NCI-H2171 treated with DMSO at 0.1 percent for 48 hours (cell line): Measurements from ENCODE around the gene TMEM244.
"Not testable (repeated sequence)": the region's sequence is repeated elsewhere in the genome, so short reads cannot be mapped to it uniquely, and the experiment has no call there.

ENCODE experiments used
- DNase-seq: peaks from one replicate; lab custom pipeline; 2025; lab: John Stamatoyannopoulos, UW

TMEM244 gene

DNA sequence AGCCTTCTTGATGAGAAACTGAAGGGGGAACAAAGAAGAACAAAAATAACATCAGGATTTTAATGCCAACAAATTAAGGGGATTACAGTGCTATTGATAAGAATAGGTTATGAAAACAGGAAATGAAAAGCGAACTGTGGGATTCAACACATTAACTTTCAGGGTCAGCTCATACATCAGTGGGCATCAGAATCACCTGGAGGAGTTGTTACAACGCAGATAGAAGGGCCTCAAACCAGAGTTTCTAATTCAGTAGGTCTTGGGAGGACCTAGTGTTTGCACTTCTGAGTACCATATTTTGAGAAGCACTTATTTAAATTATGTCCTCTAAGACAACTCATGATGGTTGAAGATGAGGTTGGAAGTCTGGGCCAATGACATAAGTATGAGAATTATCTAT lies 5.6 kb upstream of the TMEM244 start:
- no peak for DNase-seq

- DNase-seq: no peak
These were observed 5.1 kb upstream of the TMEM244 start for GRCh38 chr6:129866256-129866655.

GRCh38 chr6:129865013-129865412 lies 3.9 kb upstream of the TMEM244 start:
- no peak for DNase-seq

DNA sequence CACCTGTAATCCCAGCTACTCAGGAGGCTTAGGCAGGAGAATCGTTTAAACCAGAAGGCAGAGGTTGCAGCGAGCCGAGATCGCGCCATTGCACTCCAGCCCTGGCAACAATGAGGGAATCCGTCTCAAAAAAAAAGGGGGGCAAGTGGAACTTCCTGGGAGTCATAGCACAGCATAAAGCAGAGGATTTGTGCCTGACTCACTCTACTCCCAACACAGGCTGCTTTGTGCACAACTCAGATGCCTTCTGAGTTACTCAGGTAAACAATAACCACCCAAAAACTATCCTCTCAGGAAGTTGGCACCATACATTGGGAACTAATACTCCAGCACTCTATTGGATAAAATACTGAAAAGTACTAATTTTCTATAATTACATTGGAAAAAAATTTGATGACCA lies 2.5 kb upstream of the TMEM244 start:
- DNase-seq: no peak

- DNase-seq: no peak
These were observed 1.6 kb downstream of the TMEM244 start for GRCh38 chr6:129859524-129859923.

GRCh38 chr6:129857838-129858237 lies 3.3 kb downstream of the TMEM244 start:
- DNase-seq: no peak

GRCh38 chr6:129853996-129854711 lies 7.0 kb downstream of the TMEM244 start:
- no peak for DNase-seq

DNA sequence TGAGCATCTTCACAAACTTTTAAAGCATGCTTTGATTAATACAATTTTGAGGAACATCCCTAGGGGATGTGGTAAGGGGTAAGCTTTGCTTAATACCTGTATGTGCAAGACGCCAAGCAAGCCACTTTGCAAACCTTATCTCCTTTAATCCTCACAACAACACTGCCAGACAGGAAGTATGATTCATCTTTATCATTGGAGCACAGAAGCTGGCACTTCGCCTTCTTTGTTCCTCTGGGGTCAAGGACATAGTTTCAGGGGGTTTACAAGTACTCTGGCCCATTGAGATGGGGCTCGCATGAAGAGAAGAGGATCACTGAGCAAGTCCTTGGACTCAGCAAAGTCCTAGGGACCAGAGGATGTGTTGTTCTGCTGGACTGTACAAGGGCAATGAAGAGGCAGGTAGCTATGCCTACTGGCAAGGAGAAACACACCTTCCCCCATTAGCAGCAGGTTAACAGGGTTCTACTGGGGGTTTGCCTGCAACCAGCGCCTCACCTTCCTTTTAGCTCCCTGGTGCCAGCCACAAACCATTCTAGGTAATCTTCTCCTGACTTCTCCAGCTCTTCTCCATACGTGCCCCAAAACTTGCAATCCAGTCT lies 8.8 kb downstream of the TMEM244 start:
- no peak for DNase-seq

GRCh38 chr6:129849456-129849855 lies 11.7 kb downstream of the TMEM244 start:
- no peak for DNase-seq

GRCh38 chr6:129846761-129847160 lies 14.4 kb downstream of the TMEM244 start:
- DNase-seq: no peak

DNA sequence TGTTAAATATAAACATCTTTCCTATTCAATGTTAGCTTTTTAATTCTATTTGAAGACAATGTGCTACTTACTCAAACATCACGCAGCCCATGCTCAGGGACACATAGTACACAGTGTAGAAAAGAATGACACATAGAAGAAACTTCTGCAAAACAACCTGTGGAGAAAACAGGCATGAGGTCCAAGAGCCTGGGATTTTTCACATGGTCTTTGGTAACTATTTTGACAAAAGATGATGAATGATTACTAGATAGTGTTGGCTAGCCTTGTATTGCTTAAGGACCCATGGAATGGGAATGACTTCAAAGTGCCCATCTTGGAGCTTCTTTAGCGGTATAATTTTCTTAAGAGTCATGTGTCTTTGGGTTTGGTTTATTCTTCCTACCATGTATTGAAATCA lies 15.4 kb downstream of the TMEM244 start:
- no peak for DNase-seq

DNA sequence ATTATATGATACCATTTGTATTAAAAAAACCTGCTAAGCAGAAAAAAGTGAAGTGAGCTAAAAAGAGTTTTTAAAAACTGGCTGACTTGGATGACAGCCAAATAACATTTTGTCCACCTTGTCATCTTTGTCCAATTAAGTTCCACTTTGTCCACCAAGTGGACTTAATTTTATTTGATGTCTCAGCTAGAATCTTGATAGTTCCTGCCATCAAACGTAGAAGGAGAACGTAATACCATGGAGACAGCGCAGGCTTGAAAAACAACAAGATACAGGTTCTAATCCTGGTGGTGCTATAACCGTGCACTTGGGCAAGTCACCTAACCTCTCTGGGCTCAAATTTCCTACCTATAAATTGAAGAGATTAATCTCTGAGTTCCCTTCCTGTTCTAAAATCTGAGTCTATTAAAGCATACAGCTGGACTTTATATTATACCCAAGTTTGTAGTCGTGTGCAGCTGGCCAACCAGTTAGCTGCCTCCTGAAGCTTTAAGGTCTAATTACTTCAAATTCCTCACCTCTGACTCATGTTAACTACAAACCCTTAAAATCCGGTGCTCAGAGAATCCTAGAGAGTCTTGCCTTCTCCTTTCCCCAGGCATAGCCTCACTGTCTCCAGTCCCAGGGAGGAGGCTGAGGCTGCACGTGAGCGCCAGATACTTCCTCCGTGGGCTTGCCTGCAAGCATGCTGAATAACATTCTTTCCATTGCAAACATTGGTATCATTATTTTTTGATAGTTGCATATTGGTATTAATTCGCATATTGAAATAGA lies 16.8 kb downstream of the TMEM244 start:
- DNase-seq: no peak

DNA sequence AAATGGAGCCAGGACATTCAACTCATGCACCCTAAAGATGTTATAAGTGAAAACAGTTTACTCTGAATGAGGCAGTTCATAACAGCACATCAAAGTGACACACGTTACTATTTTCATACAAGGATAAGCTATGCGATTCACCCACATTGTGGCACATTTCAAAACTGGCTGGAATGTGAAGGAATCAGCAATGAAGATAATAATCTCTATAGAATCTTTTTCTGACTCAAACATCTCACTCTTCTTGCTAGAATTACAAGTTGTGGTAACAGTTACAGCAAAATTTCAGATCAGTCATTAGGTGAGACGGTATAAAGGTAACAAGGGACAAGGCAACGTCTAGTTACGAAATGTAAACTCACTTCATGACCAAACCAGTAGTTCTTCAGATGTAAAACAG lies 17.5 kb downstream of the TMEM244 start:
- no peak for DNase-seq

GRCh38 chr6:129842881-129843409 lies 18.2 kb downstream of the TMEM244 start:
- no peak for DNase-seq

DNA sequence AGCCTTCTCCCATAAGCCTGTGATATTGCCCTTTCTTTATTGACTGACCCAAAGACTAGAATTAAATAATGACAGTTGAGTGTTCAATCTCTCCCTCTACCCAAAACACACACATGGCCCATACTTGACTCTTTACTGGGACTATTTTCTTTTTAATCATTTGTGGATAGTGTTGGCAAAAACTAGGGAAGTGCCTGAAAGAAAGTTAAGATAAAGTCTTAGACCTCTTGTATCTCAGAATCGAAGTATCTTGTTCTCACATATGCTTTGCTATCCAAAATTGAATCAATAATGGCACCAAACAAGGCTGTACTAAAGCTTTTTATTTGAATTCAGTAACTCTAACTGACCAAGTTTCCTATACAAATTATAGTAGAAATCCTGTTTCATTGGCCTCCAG lies 19.0 kb downstream of the TMEM244 start:
- no peak for DNase-seq

GRCh38 chr6:129839562-129839961 lies 21.6 kb downstream of the TMEM244 start:
- DNase-seq: not testable (repeated sequence)

GRCh38 chr6:129835691-129836090 lies 25.4 kb downstream of the TMEM244 start:
- no peak for DNase-seq

DNA sequence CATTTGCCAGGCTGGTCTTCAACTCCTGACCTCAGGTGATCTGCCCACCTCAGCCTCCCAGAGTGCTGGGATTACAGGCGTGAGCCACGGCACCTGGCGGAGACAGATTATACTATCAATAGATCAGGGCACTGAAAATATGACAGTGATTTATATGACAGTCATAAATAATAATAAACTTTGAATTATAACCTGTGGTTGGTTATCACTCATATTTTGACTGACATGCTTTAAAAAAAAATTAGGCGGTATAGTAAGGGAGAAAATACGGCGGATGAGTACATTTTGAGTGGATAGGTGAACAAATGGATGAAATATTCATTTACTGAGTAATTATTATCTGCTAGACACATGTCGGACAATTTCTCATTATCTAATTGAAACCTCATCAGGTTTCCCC lies 28.8 kb downstream of the TMEM244 start:
- DNase-seq: no peak

DNA sequence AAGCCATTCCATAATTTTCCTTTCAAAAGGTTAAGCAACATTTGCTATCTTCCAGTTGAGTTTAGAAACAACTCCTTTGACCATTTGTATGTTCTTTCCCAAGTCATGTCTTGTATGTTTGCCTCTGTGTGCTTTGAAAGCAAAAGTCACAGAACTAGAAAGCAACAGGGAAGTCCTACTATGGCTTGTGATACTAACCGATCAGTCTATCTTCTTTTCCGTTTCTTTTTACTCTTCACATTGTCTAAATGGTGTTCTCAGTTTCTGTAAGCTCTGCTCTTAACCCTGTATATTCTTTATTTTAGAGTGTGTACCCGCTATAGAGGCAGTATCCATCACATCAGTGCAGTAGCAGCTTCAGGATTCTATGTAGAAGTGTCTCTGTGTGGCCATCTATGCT lies 32.9 kb downstream of the TMEM244 start:
- DNase-seq: no peak

DNA sequence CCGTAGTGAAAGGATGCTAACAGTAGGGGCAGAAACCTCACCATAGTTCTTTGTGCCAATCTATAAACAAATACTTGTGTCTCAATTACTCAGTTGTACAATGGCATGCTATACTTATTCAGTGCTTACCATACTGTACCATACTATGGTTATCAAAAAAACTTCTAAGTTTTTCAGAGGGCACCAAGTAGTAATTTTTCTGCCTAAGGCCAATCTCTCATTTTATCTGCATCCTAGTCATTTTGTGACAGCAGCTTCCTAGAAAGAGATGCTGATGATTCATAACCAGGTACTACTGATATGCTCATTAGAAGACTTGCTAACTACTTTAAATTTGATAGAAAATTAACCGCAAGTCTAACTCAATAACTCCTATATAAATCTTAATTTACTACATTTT lies 42.9 kb downstream of the TMEM244 start:
- DNase-seq: no peak

GRCh38 chr6:129817821-129818220 lies 43.3 kb downstream of the TMEM244 start:
- DNase-seq: no peak

- DNase-seq: no peak
These were observed 43.8 kb downstream of the TMEM244 start for GRCh38 chr6:129817332-129817731.
